Esophagus muscularis mucosa (tissue), 4 donors: ENCODE data around the gene F7.

ENCODE experiments used
- EP300 ChIP-seq: sonication (generic); formaldehyde crosslinking; IDR thresholded peaks from one replicate; pipeline ENCODE4 v1.6.1; 2017; ENCODE audit warnings: antibody characterized with exemption
- POLR2A ChIP-seq: fragments of 450-650 bp; IDR thresholded peaks from one replicate; pipeline ENCODE4 v1.6.1; 2017; ENCODE audit warnings: antibody characterized with exemption, moderate library complexity, mild to moderate bottlenecking, low read depth
- POLR2AphosphoS5 ChIP-seq, 2 donors: sonication (generic); formaldehyde crosslinking; IDR thresholded peaks; one replicate each; pipeline ENCODE4 v1.6.1; 2017; ENCODE audit warnings: antibody characterized with exemption in 2 of 2
- TF ChIP-seq, protein P1 (sequence below), 3 experiments: fragments of 200-600 bp in 2 of 3; fragments of 450-650 bp in 1 of 3; sonication (generic) in 2 of 3; IDR thresholded peaks; one replicate each; pipeline ENCODE4 v1.5.1; 2017 to 2019; ENCODE audit warnings: antibody characterized with exemption in 3 of 3, mild to moderate bottlenecking in 2 of 3, moderate library complexity in 1 of 3

DNA sequence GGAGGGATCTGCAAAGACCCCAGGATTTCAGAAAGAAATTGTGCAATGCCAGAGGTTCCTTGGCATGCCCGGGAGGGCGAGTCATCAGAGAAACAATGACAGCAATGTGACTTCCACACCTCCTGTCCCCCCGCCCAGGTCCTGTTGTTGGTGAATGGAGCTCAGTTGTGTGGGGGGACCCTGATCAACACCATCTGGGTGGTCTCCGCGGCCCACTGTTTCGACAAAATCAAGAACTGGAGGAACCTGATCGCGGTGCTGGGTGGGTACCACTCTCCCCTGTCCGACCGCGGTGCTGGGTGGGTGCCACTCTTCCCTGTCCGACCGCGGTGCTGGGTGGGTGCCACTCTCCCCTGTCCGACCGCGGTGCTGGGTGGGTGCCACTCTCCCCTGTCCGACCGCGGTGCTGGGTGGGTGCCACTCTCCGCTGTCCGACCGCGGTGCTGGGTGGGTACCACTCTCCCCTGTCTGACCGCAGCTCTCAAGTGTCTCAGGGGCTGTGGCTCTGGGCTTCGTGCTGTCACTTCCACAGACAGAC lies 11.8 kb downstream of the F7 start:
- TF ChIP-seq, protein P1, sequence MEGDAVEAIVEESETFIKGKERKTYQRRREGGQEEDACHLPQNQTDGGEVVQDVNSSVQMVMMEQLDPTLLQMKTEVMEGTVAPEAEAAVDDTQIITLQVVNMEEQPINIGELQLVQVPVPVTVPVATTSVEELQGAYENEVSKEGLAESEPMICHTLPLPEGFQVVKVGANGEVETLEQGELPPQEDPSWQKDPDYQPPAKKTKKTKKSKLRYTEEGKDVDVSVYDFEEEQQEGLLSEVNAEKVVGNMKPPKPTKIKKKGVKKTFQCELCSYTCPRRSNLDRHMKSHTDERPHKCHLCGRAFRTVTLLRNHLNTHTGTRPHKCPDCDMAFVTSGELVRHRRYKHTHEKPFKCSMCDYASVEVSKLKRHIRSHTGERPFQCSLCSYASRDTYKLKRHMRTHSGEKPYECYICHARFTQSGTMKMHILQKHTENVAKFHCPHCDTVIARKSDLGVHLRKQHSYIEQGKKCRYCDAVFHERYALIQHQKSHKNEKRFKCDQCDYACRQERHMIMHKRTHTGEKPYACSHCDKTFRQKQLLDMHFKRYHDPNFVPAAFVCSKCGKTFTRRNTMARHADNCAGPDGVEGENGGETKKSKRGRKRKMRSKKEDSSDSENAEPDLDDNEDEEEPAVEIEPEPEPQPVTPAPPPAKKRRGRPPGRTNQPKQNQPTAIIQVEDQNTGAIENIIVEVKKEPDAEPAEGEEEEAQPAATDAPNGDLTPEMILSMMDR (IDR thresholded peaks at IDR 0.05), result no peak
- TF ChIP-seq POLR2AphosphoS5 (IDR thresholded peaks at IDR 0.05) (no peak), POLR2A (no peak), EP300 (no peak)
